Measurements from ENCODE around the gene ZC3H12C.

The ZC3H12C gene

DNA sequence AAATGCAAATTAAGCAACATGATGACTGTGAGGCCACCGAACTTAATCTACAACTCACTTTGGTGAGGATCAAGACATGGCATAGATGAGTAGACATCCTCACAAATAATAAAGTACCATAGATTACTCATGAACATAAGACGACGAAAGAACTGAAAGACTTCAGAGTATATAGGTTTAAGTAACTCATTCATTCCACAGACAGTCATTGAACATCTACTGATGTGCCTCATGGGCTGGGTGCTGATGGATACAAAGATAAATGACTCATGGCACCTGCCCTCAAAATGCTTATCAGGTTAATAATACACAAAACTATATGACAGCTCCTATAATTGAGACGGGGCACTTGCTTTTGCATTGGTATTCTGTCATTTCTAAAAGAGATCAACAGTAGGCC is 63.3 kb downstream of the ZC3H12C start:
- DNase-seq, result no peak

DNA sequence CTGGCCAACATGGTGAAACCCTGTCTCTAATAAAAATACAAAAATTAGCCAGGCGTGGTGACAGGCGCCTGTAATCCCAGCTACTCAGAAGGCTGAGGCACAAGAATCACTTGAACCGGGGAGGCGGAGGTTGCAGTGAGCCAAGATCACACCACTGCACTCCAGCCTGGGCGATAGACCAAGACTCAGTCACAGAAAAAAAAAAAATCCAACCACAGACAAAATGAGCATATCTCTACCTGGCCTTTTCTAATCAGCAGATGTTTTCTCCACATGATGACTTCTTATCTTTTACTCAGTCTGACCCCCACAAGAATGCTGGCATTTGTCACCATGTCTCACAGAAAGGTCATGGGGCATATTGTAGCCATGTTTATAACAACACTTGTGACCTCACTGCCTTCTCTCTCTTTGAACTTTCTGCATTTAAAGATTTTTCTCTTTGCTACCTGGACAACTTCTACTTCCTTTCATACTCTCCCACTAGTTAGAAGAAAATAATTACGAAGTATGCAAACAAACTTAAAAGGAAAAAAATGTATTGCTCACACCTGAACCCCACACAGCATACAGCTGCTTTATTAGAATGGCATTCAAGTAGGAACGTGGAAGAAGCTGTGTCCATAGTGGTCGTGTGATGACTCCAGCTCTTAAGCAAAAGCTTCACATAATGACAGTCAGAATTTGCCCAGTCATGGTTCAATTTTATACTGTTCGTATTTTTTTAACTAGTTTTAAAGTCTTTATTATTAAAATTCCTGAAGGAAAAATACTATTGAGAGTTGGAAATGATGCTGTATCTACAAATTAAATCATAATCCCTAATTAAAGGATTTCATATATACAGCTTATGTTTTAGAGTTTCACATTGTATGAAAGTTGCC is 65.4 kb downstream of the ZC3H12C start:
- no peak for DNase-seq

DNA sequence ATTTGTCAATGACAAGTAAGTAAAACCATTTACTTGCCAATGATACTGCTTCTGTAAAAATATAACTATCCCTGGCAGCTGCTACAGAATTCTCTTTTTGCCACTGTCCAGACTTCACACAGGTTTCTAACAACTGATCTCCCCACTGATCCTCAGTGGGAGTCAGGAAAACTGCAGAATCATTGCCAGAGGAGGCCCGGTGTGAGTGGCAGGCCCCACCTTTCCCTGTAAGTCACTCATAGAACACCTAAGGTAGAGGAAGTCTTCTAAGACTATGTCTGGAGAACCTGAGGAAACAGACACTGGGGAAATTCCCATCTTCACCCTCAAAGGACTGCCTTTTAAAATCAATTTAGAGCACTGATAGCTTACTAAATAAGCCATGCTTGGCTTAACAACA is 66.3 kb downstream of the ZC3H12C start:
- no peak for DNase-seq

DNA sequence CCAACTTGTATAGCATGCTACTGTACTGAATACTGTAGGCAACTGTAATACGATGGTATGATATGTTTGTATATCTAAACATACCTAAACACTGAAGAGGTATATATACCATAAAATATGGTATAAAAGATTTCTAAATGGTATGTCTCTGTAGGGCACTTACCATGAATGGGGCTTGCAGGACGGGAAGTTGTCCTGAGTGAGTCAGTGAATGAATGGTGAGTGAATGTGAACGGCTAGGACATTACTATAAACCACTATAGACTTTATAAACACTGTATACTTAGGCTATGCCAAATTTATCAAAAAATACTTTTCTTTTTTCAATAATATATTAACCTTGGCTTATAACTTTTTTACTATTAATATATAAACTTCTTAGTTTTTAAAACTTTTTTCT is 66.8 kb downstream of the ZC3H12C start:
- DNase-seq, result no peak

DNA sequence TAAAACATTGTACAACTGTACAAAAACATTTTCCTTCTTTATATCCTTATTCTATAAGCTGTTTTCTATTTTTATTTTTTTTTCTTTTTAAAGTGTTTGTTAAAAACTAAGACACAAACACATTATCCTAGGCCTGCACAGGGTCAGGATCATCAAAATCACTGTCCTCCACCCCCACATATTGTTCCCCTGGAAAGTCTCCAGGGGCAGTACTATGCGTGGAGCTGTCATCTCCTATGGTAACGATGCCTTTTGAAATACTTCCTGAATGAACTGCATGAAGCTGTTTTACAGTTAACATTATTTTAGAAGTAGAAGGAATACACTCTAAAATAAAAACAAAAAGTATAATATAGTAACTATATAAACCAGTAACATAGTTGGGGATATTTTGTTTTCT is 67.2 kb downstream of the ZC3H12C start:
- DNase-seq, result no peak

DNA sequence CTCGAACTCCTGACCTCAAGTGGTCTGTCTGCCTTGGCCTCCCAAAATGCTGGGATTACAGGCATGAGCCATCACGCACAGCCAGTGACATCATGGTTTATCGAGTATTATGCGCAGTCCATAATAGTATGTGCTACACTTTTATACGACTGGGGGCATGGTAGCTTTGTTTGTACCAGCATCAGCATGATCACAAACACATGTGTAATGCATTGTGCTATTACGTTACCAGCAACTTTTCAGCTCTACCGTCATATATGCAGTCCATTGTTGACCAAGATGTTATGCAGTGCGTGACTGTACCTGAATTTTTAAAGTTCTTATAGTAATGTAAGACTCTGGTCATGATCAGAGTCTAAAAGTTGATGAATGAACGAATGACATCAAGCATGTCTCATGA is 67.9 kb downstream of the ZC3H12C start:
- DNase-seq, result no peak

- DNase-seq, result no peak
Observed at GRCh38 chr11:110162216-110162615, 69.0 kb downstream of the ZC3H12C start.

- no peak for DNase-seq
Observed at GRCh38 chr11:110165039-110165925, 72.1 kb downstream of the ZC3H12C start.

DNA sequence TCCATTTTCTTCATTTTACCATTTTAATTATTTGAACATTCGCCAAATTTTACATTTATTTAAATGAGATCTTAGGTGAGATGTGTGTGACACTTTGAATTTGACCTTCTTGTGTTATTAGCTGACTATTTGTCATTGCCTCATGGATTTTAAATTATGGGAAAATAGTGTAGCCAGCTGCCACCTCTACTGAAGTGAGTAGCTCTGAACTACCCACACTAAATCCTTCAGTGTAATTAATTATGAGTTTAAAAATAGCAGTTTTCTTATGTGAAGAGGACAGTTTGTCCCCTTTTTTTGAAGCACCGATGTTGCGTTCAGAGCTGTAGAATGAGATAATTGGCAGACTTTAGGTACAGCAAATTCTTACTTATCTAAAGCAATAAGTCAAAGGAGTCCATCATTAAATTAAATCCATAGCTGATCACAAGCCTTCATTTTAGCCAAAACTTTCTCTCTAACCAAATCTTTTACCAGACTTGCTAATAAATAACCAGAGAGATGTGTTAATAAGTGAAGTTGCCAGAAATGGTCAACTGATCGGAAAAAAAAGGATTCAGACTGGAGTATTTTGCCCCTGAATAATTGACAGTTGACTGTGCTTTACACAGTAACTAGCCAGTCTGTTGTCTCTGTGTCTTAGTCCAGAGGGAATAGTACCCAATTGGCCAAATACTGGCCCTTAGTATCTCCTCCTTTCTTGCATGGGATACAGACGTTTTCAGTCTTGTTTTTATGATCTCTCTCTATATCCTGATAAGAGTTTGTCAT is 75.0 kb downstream of the ZC3H12C start:
- DNase-seq, result no peak

DNA sequence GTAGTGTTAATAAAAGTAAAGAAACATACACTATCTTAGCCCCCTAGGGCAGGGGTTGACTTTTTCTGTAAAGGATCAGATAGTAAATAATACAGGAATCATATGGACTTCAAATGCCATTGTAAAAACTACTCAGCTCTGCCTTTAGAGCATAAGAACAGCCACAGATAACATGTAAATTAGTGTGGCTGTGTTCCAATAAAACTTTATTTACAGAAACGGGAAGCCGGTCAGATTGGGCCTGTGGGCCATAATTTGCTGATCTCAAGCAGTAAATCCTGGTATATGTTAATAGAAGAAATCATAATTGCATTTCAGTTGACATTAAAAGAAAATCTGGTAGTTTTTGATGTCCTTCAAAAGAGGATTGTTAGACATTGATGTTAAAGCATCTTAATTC is 76.5 kb downstream of the ZC3H12C start:
- no peak for DNase-seq

- DNase-seq, result no peak
Observed at GRCh38 chr11:110172468-110173065, 79.4 kb downstream of the ZC3H12C start.

DNA sequence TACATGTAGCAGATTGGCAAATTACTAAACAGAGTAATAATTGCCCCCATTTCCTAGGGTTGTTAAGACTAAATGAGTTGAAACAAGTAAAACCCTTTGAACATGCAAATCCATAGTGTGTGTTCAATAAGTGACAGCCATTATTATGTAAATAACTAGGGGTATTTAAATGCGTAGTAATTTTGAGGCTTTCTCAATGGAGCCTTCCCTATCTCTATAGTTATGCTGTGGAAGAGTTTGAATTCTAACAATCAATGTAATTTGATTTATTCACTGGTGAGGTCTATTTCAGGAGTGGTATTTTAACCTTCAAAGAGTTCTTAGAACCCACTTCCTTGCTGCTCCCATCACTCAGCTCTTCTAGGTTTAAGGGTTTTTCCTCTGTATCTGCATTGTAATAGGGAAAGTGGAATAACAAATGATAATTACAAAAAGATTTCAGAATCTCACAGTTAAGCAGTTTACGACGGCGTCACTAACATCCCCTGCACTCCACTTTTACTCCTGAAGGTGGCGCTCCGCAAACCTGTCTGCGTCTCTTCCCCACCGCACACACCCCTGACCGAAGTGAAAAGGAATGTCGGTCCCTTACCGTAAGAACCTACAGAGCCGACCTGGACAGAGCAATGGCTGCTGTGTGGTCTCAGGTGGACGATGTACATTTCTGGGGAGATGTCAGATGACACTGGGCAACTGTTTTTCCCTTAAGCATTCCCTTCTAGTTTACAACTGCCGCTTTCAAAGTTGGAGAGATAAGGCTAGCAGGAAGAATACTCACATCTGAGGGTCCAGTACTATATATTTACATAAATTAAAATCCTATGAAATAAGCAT is 80.8 kb downstream of the ZC3H12C start:
- DNase-seq, result peak; percentile 24 to 47

- peak in 1 of 2 experiments; percentile 64 for DNase-seq
Observed at GRCh38 chr11:110174645-110175310, 81.6 kb downstream of the ZC3H12C start.

- DNase-seq, result peak in 1 of 2 experiments; percentile 20
Observed at GRCh38 chr11:110176366-110177085, 83.3 kb downstream of the ZC3H12C start.

DNA sequence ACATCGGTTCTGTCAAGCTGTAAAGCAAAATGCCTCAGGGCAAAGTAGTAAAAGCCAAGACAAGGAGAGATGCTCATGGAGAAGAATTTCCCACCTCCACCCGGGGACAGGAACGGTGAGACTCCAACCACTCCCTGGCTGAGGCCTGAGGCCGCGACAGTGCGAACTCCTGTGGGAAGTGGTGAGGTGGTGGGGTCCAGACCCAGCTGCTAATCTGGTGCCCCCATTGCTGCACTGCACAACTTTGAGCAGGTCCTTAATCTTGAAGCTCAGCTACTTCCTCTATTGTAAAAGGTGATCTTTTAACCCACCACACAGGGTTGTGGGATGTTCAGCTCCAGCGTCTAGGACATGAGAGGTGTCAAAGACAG is 83.9 kb downstream of the ZC3H12C start:
- DNase-seq, result no peak

GRCh38 chr11:110179064-110179463 is 85.9 kb downstream of the ZC3H12C start:
- no peak for DNase-seq

DNA sequence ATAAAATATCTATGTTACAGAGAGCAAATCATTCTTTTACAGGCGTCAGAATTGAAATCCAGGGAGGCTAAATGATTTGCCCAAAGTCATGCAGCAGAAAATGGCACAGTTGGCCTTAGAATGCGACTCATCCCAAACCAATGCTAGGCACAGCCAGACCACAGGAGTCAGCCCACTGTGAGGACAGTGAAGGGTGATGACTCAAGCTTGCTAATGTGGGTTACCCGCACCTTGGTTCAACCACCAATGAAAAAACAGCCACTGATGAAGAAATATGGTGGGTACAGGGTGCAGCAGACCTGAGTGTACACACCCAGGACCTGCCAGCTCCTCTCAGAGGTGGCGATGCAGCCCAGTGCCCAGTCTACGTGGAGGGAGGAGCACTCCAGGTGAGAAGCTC is 89.7 kb downstream of the ZC3H12C start:
- DNase-seq, result no peak

DNA sequence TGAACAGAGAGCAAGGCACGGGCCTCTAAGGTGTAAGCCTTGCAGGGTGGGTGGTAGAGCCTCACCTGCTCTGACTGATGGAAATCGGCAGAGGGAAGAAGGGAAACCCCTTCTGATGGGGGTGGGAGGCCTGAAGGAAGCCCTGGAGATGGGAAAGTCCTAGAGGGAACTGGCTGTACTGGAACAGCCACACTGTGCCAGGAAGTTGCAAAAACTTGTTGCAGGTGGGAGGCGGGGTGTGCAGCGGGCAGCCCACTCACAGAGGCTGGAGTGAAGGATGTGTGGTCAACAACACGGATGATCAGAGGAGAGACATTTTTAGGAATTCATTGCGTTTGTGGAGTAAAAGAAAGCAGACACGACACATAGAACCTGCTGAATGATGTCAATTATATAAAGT is 91.3 kb downstream of the ZC3H12C start:
- DNase-seq, result no peak

- no peak for DNase-seq
Observed at GRCh38 chr11:110185121-110185591, 92.0 kb downstream of the ZC3H12C start.

DNA sequence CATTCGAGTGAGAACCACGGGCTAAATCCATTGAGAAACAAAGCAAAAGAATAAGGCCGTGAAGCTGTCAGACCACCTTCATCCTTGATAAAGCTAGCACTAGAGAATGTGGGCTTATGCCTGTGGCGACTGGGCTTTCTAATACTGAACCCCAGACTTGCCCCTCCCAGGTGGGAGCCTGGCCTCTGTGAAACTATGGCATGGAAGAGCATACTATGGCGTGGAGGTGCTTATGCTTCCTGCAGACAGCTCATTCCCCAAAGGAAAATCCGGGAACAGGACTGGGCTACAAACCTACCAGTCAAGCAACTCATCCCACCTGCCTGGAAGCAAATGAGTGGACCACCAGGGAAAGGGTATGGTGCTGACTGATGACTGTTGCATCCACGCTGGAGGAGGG is 92.4 kb downstream of the ZC3H12C start:
- no peak for DNase-seq
